Spleen (tissue), 7 donors: ENCODE data around the gene EVI5L.

Experiments
- CTCF ChIP-seq, 11 experiments: fragments of 200-600 bp in 7 of 11; fragments of 450-650 bp in 4 of 11; sonication (generic) in 4 of 11; IDR thresholded peaks in 8 of 11; conservative IDR thresholded peaks in 3 of 11; 1 replicate in 7 of 11; 2 replicates in 4 of 11; pipeline versions ENCODE4 v1.4.0 to v1.8.0; 2016 to 2021; ENCODE audit warnings: antibody characterized with exemption in 11 of 11, inconsistent platforms in 4 of 11, mild to moderate bottlenecking in 1 of 11
- POLR2AphosphoS5 ChIP-seq, 3 donors: sonication (generic); formaldehyde crosslinking; IDR thresholded peaks; one replicate each; pipeline ENCODE4 v1.5.1; 2017; ENCODE audit warnings: antibody characterized with exemption in 3 of 3
- donor health status: DM: no; HTN: no; CAD: no; lungs with moderate emphysema.
- donor health status: DM: no; HTN: no; CAD: no.
- donor health status: DM: no; HTN: no; CAD: no.

GRCh38 chr19:7846155-7846646, 16.2 kb downstream of the EVI5L start:
- no peak for TF ChIP-seq CTCF (IDR thresholded peaks at IDR 0.05 in 8 of 11, conservative IDR thresholded peaks at IDR 0.05 in 3 of 11)
- TF ChIP-seq POLR2AphosphoS5 (IDR thresholded peaks at IDR 0.05) = no peak
